ENCODE measurements around the gene DCBLD1. TPM values are rescaled to one million over a fixed set of nuclear protein-coding genes. Genes with fewer than 3 reads are reported as not detected.

Gene DCBLD1
- total RNA-seq, 1 experiment from 2014 or later = 1.5 TPM

DNA sequence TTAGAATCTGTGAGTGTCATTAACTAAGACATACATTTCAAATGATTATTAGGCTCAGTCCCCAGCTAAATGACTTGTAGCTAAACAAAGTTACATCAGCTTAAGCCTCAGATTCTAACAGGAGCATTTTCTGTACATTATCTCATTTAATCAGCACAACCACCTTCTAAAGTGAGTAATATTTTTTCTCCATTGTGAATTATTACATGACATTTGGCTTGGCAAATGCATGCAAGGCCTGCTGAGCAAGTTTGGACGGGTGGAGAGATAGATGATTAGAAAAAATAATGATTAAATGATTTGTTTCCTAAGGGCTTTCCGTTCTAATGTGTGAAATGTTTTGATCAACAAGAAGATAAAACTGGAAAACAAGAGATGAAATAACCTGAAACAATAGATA is 20.7 kb downstream of the DCBLD1 start:
- BruUV-seq (replicated peaks) = no TSS peak
- ChIA-PET CTCF (no interaction called here), POLR2A (ENCODE audit: low non-redundant PET) (no interaction called here)
- intact Hi-C loops (cut with micrococcal nuclease; ENCODE audit: unreplicated experiment) = no loop called here
- H3K36me3 ChIP-seq (ENCODE audit: insufficient read depth, low read length, poor library complexity, severe bottlenecking) = no peaks in the 10 kb centered on the region
- no peak overlapping the region for H3K4me3 ChIP-seq (ENCODE audit: low read depth, low read length, poor library complexity, severe bottlenecking)
- no peak for TF ChIP-seq EZH2 (IDR thresholded peaks at IDR 0.05; ENCODE audit: borderline replicate concordance, low read depth, low read length, poor library complexity, severe bottlenecking)
- TF ChIP-seq, protein P1, sequence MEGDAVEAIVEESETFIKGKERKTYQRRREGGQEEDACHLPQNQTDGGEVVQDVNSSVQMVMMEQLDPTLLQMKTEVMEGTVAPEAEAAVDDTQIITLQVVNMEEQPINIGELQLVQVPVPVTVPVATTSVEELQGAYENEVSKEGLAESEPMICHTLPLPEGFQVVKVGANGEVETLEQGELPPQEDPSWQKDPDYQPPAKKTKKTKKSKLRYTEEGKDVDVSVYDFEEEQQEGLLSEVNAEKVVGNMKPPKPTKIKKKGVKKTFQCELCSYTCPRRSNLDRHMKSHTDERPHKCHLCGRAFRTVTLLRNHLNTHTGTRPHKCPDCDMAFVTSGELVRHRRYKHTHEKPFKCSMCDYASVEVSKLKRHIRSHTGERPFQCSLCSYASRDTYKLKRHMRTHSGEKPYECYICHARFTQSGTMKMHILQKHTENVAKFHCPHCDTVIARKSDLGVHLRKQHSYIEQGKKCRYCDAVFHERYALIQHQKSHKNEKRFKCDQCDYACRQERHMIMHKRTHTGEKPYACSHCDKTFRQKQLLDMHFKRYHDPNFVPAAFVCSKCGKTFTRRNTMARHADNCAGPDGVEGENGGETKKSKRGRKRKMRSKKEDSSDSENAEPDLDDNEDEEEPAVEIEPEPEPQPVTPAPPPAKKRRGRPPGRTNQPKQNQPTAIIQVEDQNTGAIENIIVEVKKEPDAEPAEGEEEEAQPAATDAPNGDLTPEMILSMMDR (conservative IDR thresholded peaks at IDR 0.05; ENCODE audit: low read depth, low read length) = no peak
- no peak for DNase-seq (ENCODE audit: low spot score)
- no peak overlapping the region for H3K27ac ChIP-seq (ENCODE audit: low read depth, low read length, poor library complexity, severe bottlenecking)
- H3K4me1 ChIP-seq (ENCODE audit: insufficient read depth, low read length, poor library complexity, severe bottlenecking) = no peaks in the 10 kb centered on the region
- H3K27me3 ChIP-seq (replicated peaks; ENCODE audit: insufficient read depth, low read depth, low read length, poor library complexity) = no peaks in the 10 kb centered on the region
- no peaks in the 10 kb centered on the region for H3K9me3 ChIP-seq (ENCODE audit: low read depth, low read length, poor library complexity, severe bottlenecking)

DNA sequence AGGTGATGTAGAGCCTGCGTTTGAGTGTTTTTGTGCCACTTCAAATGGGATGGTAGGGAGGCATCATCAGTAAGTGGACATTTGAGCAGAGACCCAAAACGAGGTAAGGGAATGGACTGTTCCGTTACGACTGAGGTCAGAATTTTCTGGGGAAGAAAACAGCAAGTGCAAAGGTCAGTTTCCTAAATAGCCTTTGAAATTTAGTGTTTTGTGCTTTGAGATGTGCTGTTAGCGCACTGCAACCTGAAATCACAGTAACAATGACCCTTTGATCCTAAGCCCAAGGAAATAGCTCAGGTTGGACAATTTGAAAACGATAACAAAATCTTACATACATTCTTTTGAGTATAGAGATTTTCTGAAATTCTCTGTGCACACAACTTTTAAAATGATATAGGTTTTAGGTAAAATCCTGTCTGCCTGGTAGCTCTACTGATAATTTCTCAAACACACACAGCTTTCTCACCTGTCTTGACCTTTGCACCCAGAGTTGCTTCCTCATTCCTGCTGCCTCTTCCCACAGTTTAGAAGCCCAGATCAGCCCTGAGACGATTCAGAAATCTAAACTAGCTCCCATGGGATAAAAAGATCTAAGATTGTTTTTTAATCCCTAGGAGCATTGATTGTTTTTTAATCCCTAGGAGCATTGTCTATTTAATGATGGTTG is 22.1 kb downstream of the DCBLD1 start:
- BruUV-seq (replicated peaks) = no TSS peak
- Histone ChIP-seq H3K4me1 (ENCODE audit: insufficient read depth, low read length, poor library complexity, severe bottlenecking) (no peaks in the 10 kb centered on the region), H3K36me3 (ENCODE audit: insufficient read depth, low read length, poor library complexity, severe bottlenecking) (no peaks in the 10 kb centered on the region), H3K9me3 (ENCODE audit: low read depth, low read length, poor library complexity, severe bottlenecking) (no peaks in the 10 kb centered on the region), H3K27ac (ENCODE audit: low read depth, low read length, poor library complexity, severe bottlenecking) (no peak overlapping the region), H3K27me3 (replicated peaks; ENCODE audit: insufficient read depth, low read depth, low read length, poor library complexity) (no peaks in the 10 kb centered on the region), H3K4me3 (ENCODE audit: low read depth, low read length, poor library complexity, severe bottlenecking) (no peak overlapping the region)
- TF ChIP-seq, protein P1 (conservative IDR thresholded peaks at IDR 0.05; ENCODE audit: low read depth, low read length) = no peak
- no peak for TF ChIP-seq EZH2 (IDR thresholded peaks at IDR 0.05; ENCODE audit: borderline replicate concordance, low read depth, low read length, poor library complexity, severe bottlenecking)
- CTCF ChIA-PET = no interaction called here
- DNase-seq (ENCODE audit: low spot score) = no peak
- POLR2A ChIA-PET (ENCODE audit: low non-redundant PET) = no interaction called here
- intact Hi-C loops (cut with micrococcal nuclease; ENCODE audit: unreplicated experiment) = no loop called here

DNA sequence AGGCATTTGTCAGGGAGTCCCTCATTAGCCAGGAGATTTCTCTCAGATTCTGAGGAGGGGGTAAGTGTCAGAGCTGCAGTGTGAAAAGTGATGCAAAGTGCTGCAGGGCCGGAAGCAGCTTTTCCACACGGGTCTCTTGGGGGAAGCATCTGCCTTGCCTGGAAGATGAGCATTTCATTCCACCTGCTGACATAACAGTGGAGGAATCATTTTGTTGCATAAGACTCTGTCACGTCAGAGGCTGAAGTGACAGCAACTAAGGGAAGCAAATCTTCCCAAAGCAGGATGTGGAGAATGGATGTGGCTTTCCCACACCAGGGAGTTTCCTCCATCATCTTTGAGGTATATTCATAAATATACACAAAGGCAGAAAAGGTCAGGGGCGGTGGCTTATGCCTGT is 22.8 kb downstream of the DCBLD1 start:
- DNase-seq (ENCODE audit: low spot score) = no peak
- Histone ChIP-seq H3K27me3 (replicated peaks; ENCODE audit: insufficient read depth, low read depth, low read length, poor library complexity) (no peaks in the 10 kb centered on the region), H3K36me3 (ENCODE audit: insufficient read depth, low read length, poor library complexity, severe bottlenecking) (no peaks in the 10 kb centered on the region), H3K9me3 (ENCODE audit: low read depth, low read length, poor library complexity, severe bottlenecking) (no peaks in the 10 kb centered on the region), H3K4me1 (ENCODE audit: insufficient read depth, low read length, poor library complexity, severe bottlenecking) (no peaks in the 10 kb centered on the region), H3K4me3 (ENCODE audit: low read depth, low read length, poor library complexity, severe bottlenecking) (no peak overlapping the region), H3K27ac (ENCODE audit: low read depth, low read length, poor library complexity, severe bottlenecking) (no peak overlapping the region)
- intact Hi-C loops (cut with micrococcal nuclease; ENCODE audit: unreplicated experiment) = no loop called here
- CTCF ChIA-PET = no interaction called here
- TF ChIP-seq, protein P1 (conservative IDR thresholded peaks at IDR 0.05; ENCODE audit: low read depth, low read length) = no peak
- no peak for TF ChIP-seq EZH2 (IDR thresholded peaks at IDR 0.05; ENCODE audit: borderline replicate concordance, low read depth, low read length, poor library complexity, severe bottlenecking)
- POLR2A ChIA-PET (ENCODE audit: low non-redundant PET) = no interaction called here
- no TSS peak for BruUV-seq (replicated peaks)

Data from A673 (cell line).